Adrenal gland (tissue), 12 donors: ENCODE data around the gene SLC12A5. TPM values are rescaled to one million over a fixed set of nuclear protein-coding genes. Genes with fewer than 3 reads are reported as not detected.

Experiments
- DNase-seq, 7 donors: peaks; one replicate each; pipeline ENCODE4 v3.0.0-alpha.2; 2019 to 2020
- H3K27ac ChIP-seq, 5 donors: fragments of 200-600 bp; sonication (generic) in 4 of 5; 1 replicate in 3 of 5; 2 replicates in 2 of 5; pipeline versions ENCODE4 v1.5.1 to v1.8.0; 2016 to 2020; ENCODE audit warnings: mild to moderate bottlenecking in 1 of 5
- H3K27me3 ChIP-seq: fragments of 200-600 bp; 2 replicates; pipeline ENCODE4 v1.8.0; 2021
- H3K36me3 ChIP-seq, 2 donors: fragments of 200-600 bp; replicated peaks in 1 of 2; 1 replicate in 1 of 2; 2 replicates in 1 of 2; pipeline versions ENCODE4 v1.5.1 to v1.8.0; 2018 to 2022
- H3K4me1 ChIP-seq, 2 donors: fragments of 200-600 bp; replicated peaks in 1 of 2; 1 replicate in 1 of 2; 2 replicates in 1 of 2; pipeline versions ENCODE4 v1.5.1 to v1.8.0; 2018 to 2021
- H3K4me3 ChIP-seq, 4 donors: fragments of 200-600 bp; sonication (generic) in 3 of 4; one replicate each; pipeline ENCODE4 v1.5.1; 2016 to 2018
- H3K9me3 ChIP-seq, 3 donors: fragments of 200-600 bp; sonication (generic) in 1 of 3; replicated peaks in 1 of 3; 1 replicate in 2 of 3; 2 replicates in 1 of 3; pipeline versions ENCODE4 v1.5.1 to v1.8.0; 2016 to 2021
- CTCF ChIP-seq, 6 experiments: fragments of 450-650 bp in 4 of 6; fragments of 200-600 bp in 2 of 6; sonication (generic) in 1 of 6; IDR thresholded peaks; 1 replicate in 5 of 6; 2 replicates in 1 of 6; pipeline versions ENCODE4 v1.5.1 to v1.8.0; 2016 to 2021; ENCODE audit warnings: antibody characterized with exemption in 6 of 6, mild to moderate bottlenecking in 2 of 6, moderate library complexity in 1 of 6
- POLR2A ChIP-seq, 2 donors: fragments of 450-650 bp; IDR thresholded peaks; one replicate each; pipeline ENCODE4 v1.6.1; 2017; ENCODE audit warnings: antibody characterized with exemption in 2 of 2, mild to moderate bottlenecking in 2 of 2, moderate library complexity in 1 of 2
- WGBS, 4 donors: extraction: QIAGEN DNeasy Blood & Tissue Kit in 2 of 4; methylation state at CpG; one replicate each; pipeline versions ENCODE4 v1.1.5 to v1.1.7; 2013 to 2017; 5-methylcytosine and 5-hydroxymethylcytosine counted together
- intact Hi-C, 2 donors: fragments of 100-400 bp; cut with DNase I; formaldehyde crosslinking; loops; one replicate each; pipeline versions ENCODE4 v1.14.1 to v1.15.0; 2022 to 2023
- polyA plus RNA-seq, 3 donors: library from polyadenylated mRNA; stranded (reverse); fragments of 200-250 nt in 2 of 3; fragments of 350-450 nt in 1 of 3; fragmentation: Illumina TruSeq in 1 of 3; extraction: RNeasy Lipid Tissue Mini Kit (QIAGEN cat#74804) in 1 of 3; gene quantifications; one replicate each; pipeline ENCODE4 v1.2.3, GENCODE V29; 2013 to 2014
- total RNA-seq, 9 donors: library from RNA; depleted of rRNA in 4 of 9; stranded (reverse); fragments of >200 nt in 4 of 9; fragments of 120-200 nt in 1 of 9; fragmentation: NEBNext Ultra II Directional in 1 of 9; extraction: Animal tissue kit (Norgen Biotek cat#: 25700) in 1 of 9; gene quantifications; one replicate each; pipeline versions ENCODE4 v1.1.0 to v1.2.4, GENCODE V29; 2013 to 2023
- donor health status: healthy with polysubstance abuse.
- donor health status: Bipolar disorder and iron deficiency.
- donor health status: DM: yes; HTN: yes; CAD: no.
- donor health status: DM: no; HTN: no; CAD: no.
- donor health status: DM: no; HTN: no; CAD: no.
- donor health status: DM: yes; HTN: yes; CAD: no.

Gene SLC12A5
- total and polyA plus RNA-seq, 12 donors = 0.30 to 121 (median 16.2) TPM

GRCh38 chr20:46063151-46063550 lies 34.1 kb downstream of the SLC12A5 start:
- no peaks in the 10 kb centered on the region for H3K27me3 ChIP-seq
- H3K9me3 ChIP-seq = no peaks in the 10 kb centered on the region
- no peak overlapping the region for H3K4me3 ChIP-seq
- peaks cover under 1 to 40% of the 10 kb centered on the region in 2 donors for H3K4me1 ChIP-seq
- no peak for DNase-seq
- no peak overlapping the region for H3K27ac ChIP-seq
- intact Hi-C loops = no loop called here
- TF ChIP-seq POLR2A (IDR thresholded peaks at IDR 0.05) (no peak), CTCF (IDR thresholded peaks at IDR 0.05) (no peak)
- H3K36me3 ChIP-seq = peaks cover 0 to 68% of the 10 kb centered on the region in 2 donors
- 95 to 99% (median 97%) methylated on average over 6 to 8 of the region's 8 CpGs for WGBS, 4 donors

GRCh38 chr20:46063652-46064054 lies 34.6 kb downstream of the SLC12A5 start:
- DNase-seq = no peak
- no peaks in the 10 kb centered on the region for H3K27me3 ChIP-seq
- WGBS, 4 donors = 83 to 91% (median 88%) methylated on average over 3 of the region's 3 CpGs
- peaks cover 0 to 74% of the 10 kb centered on the region in 2 donors for H3K36me3 ChIP-seq
- TF ChIP-seq POLR2A (IDR thresholded peaks at IDR 0.05) (no peak), CTCF (IDR thresholded peaks at IDR 0.05) (no peak)
- H3K4me1 ChIP-seq = peaks cover 0 to 35% of the 10 kb centered on the region in 2 donors
- no peaks in the 10 kb centered on the region for H3K9me3 ChIP-seq
- H3K4me3 ChIP-seq = no peak overlapping the region
- intact Hi-C loops = no loop called here
- no peak overlapping the region for H3K27ac ChIP-seq

- peaks cover 0 to 23% of the 10 kb centered on the region in 2 donors for H3K4me1 ChIP-seq
- H3K36me3 ChIP-seq = peaks cover 0 to 86% of the 10 kb centered on the region in 2 donors
- H3K27me3 ChIP-seq = no peaks in the 10 kb centered on the region
- no peak for TF ChIP-seq CTCF (IDR thresholded peaks at IDR 0.05)
- no peak for TF ChIP-seq POLR2A (IDR thresholded peaks at IDR 0.05)
- WGBS, 4 donors = 87 to 96% (median 94%) methylated on average over 9 of the region's 9 CpGs
- intact Hi-C loops = no loop called here
- no peaks in the 10 kb centered on the region for H3K9me3 ChIP-seq
- H3K27ac ChIP-seq = no peak overlapping the region
- DNase-seq = no peak
- no peak overlapping the region for H3K4me3 ChIP-seq
Observed at GRCh38 chr20:46065006-46065405, 36.0 kb downstream of the SLC12A5 start.

- Histone ChIP-seq H3K27me3 (no peaks in the 10 kb centered on the region), H3K4me1 (peaks cover 0 to 17% of the 10 kb centered on the region in 2 donors), H3K4me3 (no peak overlapping the region), H3K27ac (no peak overlapping the region), H3K36me3 (peaks cover 0 to 89% of the 10 kb centered on the region in 2 donors), H3K9me3 (no peaks in the 10 kb centered on the region)
- WGBS, 4 donors = 87 to 100% (median 93%) methylated on average over 3 of the region's 3 CpGs
- no peak for DNase-seq
- intact Hi-C loops = no loop called here
- TF ChIP-seq CTCF (IDR thresholded peaks at IDR 0.05) = no peak
- no peak for TF ChIP-seq POLR2A (IDR thresholded peaks at IDR 0.05)
Observed at GRCh38 chr20:46065691-46066090, 36.7 kb downstream of the SLC12A5 start.
